HepG2 (cell line): Measurements from ENCODE around the gene PCIF1. TPM values are rescaled to one million over a fixed set of nuclear protein-coding genes. Genes with fewer than 3 reads are reported as not detected.

ENCODE experiments used
- ARID5B ChIP-seq: IDR thresholded peaks from 2 replicates; pipeline ENCODE4 v1.4.0; 2020; ENCODE audit warnings: mild to moderate bottlenecking, missing genetic modification reagents
- ASH2L ChIP-seq: fragments of 300-600, 200-600 bp; sonication (generic); IDR thresholded peaks from 2 replicates; pipeline ENCODE4 v1.7.0; 2017; ENCODE audit warnings: low read depth, mild to moderate bottlenecking, moderate library complexity, mixed read lengths, low read length; ENCODE audit not compliant: insufficient read length
- CBX2 ChIP-seq, 2 experiments: fragments of 200-600 bp in 1 of 2; sonication (generic); formaldehyde crosslinking in 1 of 2; IDR thresholded peaks; 2 replicates each; pipeline versions ENCODE4 v1.7.0 to v1.8.1; 2018 to 2022; ENCODE audit warnings: low read depth in 2 of 2, low read length in 1 of 2, mild to moderate bottlenecking in 1 of 2, missing genetic modification reagents in 1 of 2
- CBX5 ChIP-seq: sonication (generic); formaldehyde crosslinking; IDR thresholded peaks from 2 replicates; pipeline ENCODE4 v1.4.0; 2020; ENCODE audit warnings: missing genetic modification reagents, borderline replicate concordance
- CENPT ChIP-seq: sonication (generic); formaldehyde crosslinking; IDR thresholded peaks from 2 replicates; pipeline ENCODE4 v1.8.0; 2022; ENCODE audit warnings: low read depth, mild to moderate bottlenecking, moderate library complexity, missing genetic modification reagents
- FOXK2 ChIP-seq: fragments of 450-650 bp; IDR thresholded peaks from 2 replicates; pipeline ENCODE4 v1.6.1; 2016
- GABPB1 ChIP-seq: IDR thresholded peaks from 2 replicates; pipeline ENCODE4 v1.6.1; 2016; ENCODE audit warnings: mild to moderate bottlenecking, missing genetic modification reagents, moderate library complexity, missing compliant biosample characterization
- HES4 ChIP-seq: sonication (generic); formaldehyde crosslinking; IDR thresholded peaks from 2 replicates; pipeline ENCODE4 v1.9.0; 2021; ENCODE audit warnings: mild to moderate bottlenecking, missing genetic modification reagents, borderline replicate concordance
- KLF11 ChIP-seq: IDR thresholded peaks from 2 replicates; pipeline ENCODE4 v1.6.1; 2016; ENCODE audit warnings: missing compliant biosample characterization
- MAF1 ChIP-seq: sonication (generic); formaldehyde crosslinking; IDR thresholded peaks from 2 replicates; pipeline ENCODE4 v1.5.0; 2020; ENCODE audit warnings: missing genetic modification reagents, borderline replicate concordance
- NR3C1 ChIP-seq: sonication (generic); formaldehyde crosslinking; IDR thresholded peaks from 2 replicates; pipeline ENCODE4 v1.4.0; 2020; ENCODE audit warnings: missing genetic modification reagents
- RAD21 ChIP-seq: fragments of 450-650 bp; formaldehyde crosslinking; IDR thresholded peaks from 2 replicates; pipeline ENCODE4 v1.5.0; 2020; ENCODE audit warnings: mild to moderate bottlenecking
- TBX2 ChIP-seq: sonication (generic); formaldehyde crosslinking; IDR thresholded peaks from 2 replicates; pipeline ENCODE4 v1.5.0; 2020; ENCODE audit warnings: missing genetic modification reagents, mild to moderate bottlenecking, borderline replicate concordance
- ZBTB37 ChIP-seq: sonication (generic); formaldehyde crosslinking; IDR thresholded peaks from 2 replicates; pipeline ENCODE4 v1.4.0; 2020; ENCODE audit warnings: mild to moderate bottlenecking, missing genetic modification reagents
- ZFP37 ChIP-seq: sonication (generic); formaldehyde crosslinking; IDR thresholded peaks from 2 replicates; pipeline ENCODE4 v1.4.0; 2020; ENCODE audit warnings: missing genetic modification reagents, borderline replicate concordance
- ZNF101 ChIP-seq: sonication (generic); formaldehyde crosslinking; IDR thresholded peaks from 2 replicates; pipeline ENCODE4 v1.4.0; 2020; ENCODE audit warnings: mild to moderate bottlenecking, low read depth, missing genetic modification reagents, borderline replicate concordance
- ZNF235 ChIP-seq: sonication (generic); formaldehyde crosslinking; IDR thresholded peaks from 2 replicates; pipeline ENCODE4 v1.8.1; 2023; ENCODE audit warnings: mild to moderate bottlenecking, missing genetic modification reagents, borderline replicate concordance
- ZNF30 ChIP-seq: sonication (generic); formaldehyde crosslinking; IDR thresholded peaks from 2 replicates; pipeline ENCODE4 v1.5.0; 2020; ENCODE audit warnings: mild to moderate bottlenecking, missing genetic modification reagents
- ZNF326 ChIP-seq: sonication (generic); formaldehyde crosslinking; IDR thresholded peaks from 2 replicates; pipeline ENCODE4 v1.4.0; 2020; ENCODE audit warnings: missing genetic modification reagents, borderline replicate concordance
- ZNF430 ChIP-seq: sonication (generic); formaldehyde crosslinking; IDR thresholded peaks from 2 replicates; pipeline ENCODE4 v1.9.0; 2021; ENCODE audit warnings: mild to moderate bottlenecking, missing genetic modification reagents
- ZNF547 ChIP-seq: sonication (generic); formaldehyde crosslinking; IDR thresholded peaks from 2 replicates; pipeline ENCODE4 v1.5.1; 2020; ENCODE audit warnings: mild to moderate bottlenecking, missing genetic modification reagents
- ZNF615 ChIP-seq: sonication (generic); formaldehyde crosslinking; IDR thresholded peaks from 2 replicates; pipeline ENCODE4 v1.5.0; 2020; ENCODE audit warnings: mild to moderate bottlenecking, missing genetic modification reagents, borderline replicate concordance
- ZNF775 ChIP-seq: sonication (generic); formaldehyde crosslinking; IDR thresholded peaks from 2 replicates; pipeline ENCODE4 v1.4.0; 2020; ENCODE audit warnings: missing genetic modification reagents, mild to moderate bottlenecking, moderate library complexity, borderline replicate concordance
- polyA plus RNA-seq, 8 experiments: library from polyadenylated mRNA; depleted of rRNA in 3 of 8; stranded (reverse) in 7 of 8; unstranded in 1 of 8; fragments of >200 nt; fragmentation: Illumina TruSeq in 4 of 8; extraction: Trizol in 4 of 8; gene quantifications; 2 replicates each; pipeline versions ENCODE4 v1.2.1 to v1.2.3, GENCODE V29; 2011 to 2016; ENCODE audit warnings: low read depth in 4 of 8, missing spikeins in 1 of 8, mixed read lengths in 1 of 8; ENCODE audit not compliant: insufficient read depth in 1 of 8
- total RNA-seq, 5 experiments: library from RNA; depleted of rRNA; stranded (reverse); fragments of >200 nt; fragmentation: Illumina TruSeq; extraction: Trizol; gene quantifications; 2 replicates each; pipeline ENCODE4 v1.2.3, GENCODE V29; 2016; ENCODE audit warnings: low read depth in 1 of 5

Gene PCIF1
- total and polyA plus RNA-seq, 2 of the 13 experiments (the other 11 are each of a cell fraction or from before 2014, with no cell fraction given) = 20.9 to 24.4 TPM

- TF ChIP-seq CENPT (no peak), ZNF30 (CRISPR knock-in tag) (no peak), ZNF615 (no peak), NR3C1 (CRISPR knock-in tag) (no peak), FOXK2 (no peak), ZFP37 (CRISPR knock-in tag) (no peak), RAD21 (no peak), ZNF547 (CRISPR knock-in tag) (0 out of 2 replicates have a peak, but pooled peaks have one; percentile 31), CBX5 (CRISPR knock-in tag) (0 out of 2 replicates have a peak, but pooled peaks have one; percentile 47), ARID5B (CRISPR knock-in tag) (peak; percentile 39; the same call in 1 of the 2 replicates), TBX2 (CRISPR knock-in tag) (no peak), ZNF430 (no peak), HES4 (no peak), MAF1 (CRISPR knock-in tag) (no peak), ZNF326 (CRISPR knock-in tag) (no peak), GABPB1 (no peak), ZNF235 (CRISPR knock-in tag) (no peak), ZBTB37 (CRISPR knock-in tag) (no peak), ASH2L (no peak), CBX2 (IDR thresholded peaks at IDR 0.05; ENCODE audit: low read depth, low read length) (no peak), CBX2 (CRISPR knock-in tag; IDR thresholded peaks at IDR 0.05; ENCODE audit: low read depth) (no peak), KLF11 (CRISPR knock-in tag) (no peak), ZNF101 (no peak), ZNF775 (no peak)
Measured at GRCh38 chr20:45925821-45926506, 8.5 kb upstream of the PCIF1 start (continued).
